CD4-positive, alpha-beta T cell treated with Interleukin-12 subunit alpha and Interleukin-12 subunit beta, for 1 hour (primary cell): ENCODE results near the gene H1-8.
"Not testable (repeated sequence)": the region's sequence is repeated elsewhere in the genome, so short reads cannot be mapped to it uniquely, and the experiment has no call there.

Experiments used
- DNase-seq: peaks from one replicate; pipeline ENCODE4 v3.0.0-alpha.2; 2020

The H1-8 gene

DNA sequence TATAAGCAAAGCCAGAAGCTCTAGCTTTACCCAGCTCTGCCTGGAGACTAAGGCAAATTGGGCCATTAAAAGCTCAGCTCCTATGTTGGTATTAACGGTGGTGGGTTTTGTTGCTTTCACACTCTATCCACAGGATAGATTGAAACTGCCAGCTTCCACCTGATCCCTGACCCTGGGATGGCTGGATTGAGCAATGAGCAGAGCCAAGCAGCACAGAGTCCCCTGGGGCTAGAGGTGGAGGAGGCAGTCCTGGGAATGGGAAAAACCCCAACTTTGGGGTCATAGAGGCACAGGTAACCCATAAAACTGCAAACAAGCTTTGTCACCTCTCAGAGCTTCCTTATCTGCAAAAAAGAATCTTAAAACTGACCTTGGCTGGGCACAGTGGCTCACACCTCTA is 7.9 kb upstream of the H1-8 start:
- no peak for DNase-seq

DNA sequence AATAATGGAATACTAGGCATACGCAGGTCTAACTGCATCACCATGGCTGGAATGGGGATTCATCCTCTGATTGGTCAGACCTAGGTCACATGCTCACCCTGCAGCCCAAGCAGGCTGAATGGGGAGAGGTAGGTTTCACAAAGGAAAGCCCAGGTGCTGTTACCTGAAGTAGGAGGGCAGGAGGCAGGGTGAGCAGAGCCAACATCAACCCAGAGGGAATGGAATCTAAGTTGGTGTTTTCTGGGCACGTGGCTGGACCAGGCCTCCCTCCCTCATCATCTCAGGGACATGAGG is 6.7 kb upstream of the H1-8 start:
- no peak for DNase-seq

DNA sequence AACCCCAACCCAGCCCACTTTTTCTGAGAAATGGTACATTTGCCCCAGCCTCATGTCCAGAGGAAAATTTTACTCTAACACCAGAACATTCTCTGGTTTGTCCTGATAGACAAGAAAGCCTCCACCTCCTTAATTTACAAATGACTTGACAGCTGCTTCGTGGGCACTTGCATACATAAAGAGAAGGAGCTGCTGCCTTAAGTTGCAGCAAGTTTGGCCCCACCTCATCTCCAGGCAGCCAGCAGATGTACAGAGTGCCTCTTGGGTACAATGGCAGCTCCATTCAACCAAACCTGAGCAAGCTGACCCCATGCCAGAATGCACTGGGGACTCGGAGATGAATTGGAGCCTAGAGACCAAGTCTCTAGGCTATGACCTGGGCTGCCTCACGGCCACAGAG is 6.2 kb upstream of the H1-8 start:
- DNase-seq, result no peak

DNA sequence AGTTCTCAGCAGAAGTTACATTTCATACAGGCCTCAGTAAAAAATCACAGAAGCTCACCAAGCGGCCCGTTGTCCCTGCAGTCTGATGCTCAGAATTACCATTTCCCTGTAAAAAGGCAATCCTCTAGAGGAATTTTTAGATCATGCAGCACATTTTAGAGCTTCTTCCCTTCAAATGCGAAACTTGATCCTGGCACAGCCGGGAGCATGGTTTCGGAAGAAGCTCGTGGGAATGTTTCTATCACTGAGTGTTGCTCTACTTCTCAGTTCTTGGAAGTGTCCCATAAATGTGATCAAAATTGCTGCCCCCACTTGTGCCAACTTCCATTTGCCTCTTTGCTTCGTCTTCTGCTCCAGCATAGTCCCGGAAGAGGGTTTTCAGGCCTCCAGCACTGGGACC is 3.8 kb upstream of the H1-8 start:
- DNase-seq, result no peak

DNA sequence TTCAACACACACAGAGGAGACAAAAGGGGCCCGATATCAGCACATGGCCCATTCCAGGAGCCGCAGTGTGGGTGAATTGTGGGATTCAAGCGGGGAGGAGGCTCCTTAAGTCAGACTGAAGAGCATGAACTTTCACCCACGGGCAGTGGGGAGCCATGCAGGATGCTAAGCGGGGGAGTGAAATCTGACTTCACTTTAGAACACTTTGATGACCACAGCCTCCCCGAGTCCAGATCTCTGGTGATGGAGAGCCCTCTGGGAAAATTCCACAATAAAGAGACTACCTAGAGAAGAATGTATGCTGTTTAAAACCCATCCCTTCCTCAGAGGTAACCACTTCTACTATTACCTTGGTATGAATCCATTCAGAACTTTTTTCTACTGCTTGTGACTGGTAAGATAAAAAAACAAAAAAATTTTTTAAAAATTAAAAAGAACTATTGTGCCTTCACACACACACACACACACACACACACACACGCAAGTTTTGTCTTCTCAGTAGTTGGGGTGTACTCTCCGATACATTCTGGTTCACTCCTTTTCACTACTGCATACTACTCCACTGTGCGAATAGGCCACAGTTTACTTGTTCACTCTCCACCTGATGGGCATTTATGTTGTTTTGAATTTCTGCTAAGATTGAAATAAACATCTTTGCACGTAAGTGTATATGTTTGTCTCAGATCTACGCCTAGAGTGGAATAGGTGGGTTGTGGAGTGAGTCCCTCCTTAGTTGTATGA is 2.0 kb upstream of the H1-8 start:
- DNase-seq, result no peak

DNA sequence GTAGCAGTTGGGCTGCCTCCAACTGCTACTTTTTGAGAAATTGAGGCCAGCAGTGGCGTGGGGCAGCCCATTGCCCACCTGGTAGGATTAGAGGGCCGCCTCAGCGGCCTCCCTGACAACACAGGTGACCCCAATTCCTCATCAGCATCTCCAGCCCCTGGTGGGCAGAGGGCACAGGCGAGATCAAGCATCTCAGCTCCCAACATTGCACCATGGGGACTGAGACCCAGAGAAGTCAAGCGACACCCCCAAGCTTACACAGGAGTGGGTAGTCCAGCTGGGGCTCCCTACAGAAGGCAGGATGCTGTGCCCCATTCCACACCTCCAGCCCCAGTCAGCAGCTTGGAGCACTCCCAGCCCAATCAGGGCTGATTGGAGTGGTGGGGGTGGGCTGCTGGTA is 228 bp upstream of the H1-8 start:
- no peak for DNase-seq

DNA sequence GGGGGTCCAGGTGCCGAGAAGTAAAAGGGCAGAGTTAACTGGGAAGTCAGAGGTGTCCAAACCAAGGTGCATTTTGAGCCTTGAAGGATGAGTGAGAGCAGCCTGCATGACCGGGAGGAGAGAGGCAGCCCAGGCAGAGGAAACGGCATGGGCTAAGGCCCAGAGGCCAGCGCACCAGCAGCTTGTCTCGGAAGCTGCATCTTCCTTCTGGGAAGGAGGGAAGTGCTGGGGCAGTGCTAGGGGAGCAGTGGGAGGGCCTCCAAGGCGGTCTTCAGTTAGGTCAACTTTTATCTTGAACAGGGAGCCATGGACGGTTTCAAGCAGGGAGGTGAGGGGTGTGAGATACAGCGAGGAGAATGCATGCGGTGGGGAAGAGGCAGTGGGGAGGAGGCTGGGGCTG is 1.0 kb downstream of the H1-8 start:
- no peak for DNase-seq

DNA sequence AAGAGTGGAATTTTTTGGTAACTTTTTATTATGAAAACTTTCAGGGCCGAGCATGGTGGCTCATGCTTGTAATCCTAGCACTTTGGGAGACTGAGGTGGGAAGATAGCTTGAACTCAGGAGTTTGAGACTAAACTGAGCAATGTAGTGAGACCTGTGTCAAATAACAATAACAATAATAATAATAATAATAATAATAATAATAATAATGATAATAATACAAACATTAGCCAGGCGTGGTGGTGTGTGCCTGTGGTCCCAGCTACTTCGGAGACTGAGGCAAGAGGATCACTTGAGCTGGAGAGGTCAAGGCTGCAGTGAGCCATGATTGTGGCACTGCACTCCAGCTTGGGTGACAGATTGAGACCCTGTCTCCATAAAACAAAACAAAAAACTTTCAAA is 3.0 kb downstream of the H1-8 start:
- not testable (repeated sequence) for DNase-seq

DNA sequence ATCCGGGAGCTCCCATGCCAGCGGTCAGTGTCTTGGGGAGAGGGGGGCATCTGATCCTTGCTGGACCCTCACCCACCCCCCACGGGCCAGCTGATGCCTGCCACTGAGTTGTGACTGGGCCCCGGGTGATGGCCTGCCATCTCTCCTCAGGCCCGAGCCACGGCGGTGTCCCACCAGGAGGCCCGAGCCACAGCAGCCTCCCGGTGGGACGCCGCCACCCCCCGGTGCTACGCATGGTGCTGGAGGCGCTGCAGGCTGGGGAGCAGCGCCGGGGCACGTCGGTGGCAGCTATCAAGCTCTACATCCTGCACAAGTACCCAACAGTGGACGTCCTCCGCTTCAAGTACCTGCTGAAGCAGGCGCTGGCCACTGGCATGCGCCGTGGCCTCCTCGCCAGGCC is 4.3 kb downstream of the H1-8 start:
- no peak for DNase-seq

DNA sequence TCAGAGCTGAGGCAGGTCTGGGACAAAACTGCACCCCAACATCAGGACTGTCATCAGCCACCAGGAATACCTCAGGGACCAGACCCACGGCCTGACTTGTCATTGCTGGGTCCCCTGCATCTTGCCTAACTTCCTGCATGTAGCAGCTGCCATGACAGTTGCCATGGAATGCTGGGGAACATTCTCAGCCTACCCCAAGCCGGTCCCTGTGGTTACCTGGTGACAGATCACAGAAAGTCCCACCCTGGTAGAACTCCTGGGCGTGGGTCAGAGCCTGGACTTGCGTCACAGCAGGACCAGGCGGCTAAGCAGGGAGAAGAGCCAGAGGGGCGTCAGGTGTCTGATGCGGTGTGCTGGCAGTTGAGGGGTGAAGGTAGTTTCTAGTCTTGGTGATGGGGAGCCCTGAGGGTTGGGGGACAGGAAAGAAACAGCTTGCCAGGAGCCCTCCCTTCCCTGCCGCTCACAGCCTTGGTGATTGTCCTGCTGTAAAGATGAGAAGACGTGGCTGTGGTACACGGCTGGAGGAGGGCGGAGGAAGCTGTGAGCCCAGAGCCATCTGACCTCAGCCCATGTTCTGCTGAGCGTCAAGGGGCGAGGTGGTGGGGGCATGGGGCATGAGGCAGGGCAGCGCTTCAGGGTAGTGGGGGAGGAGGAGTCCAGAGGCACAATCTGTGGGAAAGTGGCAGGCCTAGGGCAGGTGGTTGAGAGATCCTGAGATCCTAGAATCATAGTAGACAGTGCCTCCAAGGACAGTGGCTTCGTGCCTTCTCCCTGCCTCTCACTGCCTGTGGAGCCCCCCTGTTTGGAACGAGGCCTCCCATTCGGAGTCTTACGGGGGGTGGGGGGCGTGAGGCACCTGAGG is 5.4 kb downstream of the H1-8 start:
- DNase-seq, result no peak

DNA sequence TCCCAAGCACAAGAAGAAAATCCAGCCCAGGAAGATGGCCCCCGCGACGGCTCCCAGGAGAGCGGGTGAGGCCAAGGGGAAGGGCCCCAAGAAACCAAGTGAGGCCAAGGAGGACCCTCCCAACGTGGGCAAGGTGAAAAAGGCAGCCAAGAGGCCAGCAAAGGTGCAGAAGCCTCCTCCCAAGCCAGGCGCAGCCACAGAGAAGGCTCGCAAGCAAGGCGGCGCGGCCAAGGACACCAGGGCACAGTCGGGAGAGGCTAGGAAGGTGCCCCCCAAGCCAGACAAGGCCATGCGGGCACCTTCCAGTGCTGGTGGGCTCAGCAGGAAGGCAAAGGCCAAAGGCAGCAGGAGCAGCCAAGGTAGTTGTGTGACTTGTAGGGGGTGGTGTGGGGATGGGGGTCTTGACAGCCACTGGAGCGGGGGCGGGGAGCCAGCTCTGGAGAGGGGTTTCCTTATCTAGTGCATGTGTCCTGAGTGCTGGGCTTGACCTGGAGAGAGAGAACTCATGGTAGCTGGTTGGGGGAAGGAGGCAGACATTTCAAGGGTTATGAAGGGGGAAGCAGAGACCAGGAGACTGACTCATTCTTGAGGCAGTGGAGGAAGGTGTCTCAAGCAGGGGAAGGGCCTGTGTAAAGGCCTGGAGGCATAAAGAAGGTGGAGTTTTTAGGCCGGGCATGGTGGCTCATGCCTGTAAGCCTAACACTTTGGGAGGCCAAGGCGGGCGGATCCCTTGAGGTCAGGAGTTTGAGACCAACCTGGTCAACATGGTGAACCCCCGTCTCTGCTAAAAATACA is 6.2 kb downstream of the H1-8 start:
- no peak for DNase-seq

DNA sequence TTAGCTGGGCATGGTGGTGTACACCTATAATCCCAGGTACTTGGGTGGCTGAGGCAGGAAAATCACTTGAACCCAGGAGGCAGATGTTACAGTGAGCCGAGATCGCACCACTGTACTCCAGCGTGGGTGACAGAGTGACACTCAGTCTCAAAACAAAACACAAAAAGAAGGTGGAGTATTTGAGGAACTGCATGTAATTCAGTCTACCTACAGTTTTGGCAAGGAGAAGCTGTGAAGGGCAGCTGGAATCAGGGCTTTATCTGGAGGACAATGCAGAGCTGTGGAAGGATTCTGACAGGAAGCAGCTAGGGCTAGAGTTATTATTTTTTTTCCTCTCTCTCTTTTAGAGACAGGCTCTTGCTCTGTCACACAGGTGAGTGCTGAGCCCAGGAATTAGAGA is 6.8 kb downstream of the H1-8 start:
- DNase-seq, result no peak

DNA sequence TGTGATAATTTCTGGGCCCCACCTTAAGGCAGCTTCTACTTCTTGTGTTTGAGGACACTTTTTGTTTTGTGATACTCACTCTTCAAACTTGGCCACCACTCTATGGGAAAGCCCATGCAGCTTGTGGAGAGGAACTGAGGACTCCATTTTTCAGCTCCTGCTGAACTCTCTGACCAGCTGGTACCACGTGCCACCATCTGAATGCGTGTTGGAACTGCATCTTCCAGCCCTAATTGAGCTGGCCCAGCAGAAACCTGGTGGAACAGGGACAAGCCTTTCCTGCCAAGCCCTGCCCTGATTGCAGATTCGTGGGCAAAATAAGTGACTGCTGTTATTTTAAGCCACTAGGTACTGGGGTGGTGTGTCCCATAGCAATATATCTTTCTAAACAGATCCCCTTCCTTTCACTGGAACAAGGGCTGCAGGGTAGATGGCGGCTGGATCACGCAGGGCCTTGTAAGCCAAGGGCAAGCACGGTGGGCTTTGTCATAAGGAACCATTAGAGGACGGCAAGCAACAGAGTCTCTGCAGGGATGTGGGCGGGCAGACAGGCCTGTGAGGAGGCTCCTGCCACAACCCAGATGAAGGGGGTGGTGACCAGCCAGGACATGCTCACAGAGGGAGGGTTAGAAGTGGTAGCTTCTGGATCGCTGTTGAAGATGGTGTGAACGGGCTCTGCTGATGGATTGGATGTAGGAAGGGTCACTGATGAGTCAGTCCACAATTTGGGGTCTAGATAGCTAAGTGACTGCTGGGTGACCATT is 9.5 kb downstream of the H1-8 start:
- DNase-seq, result no peak

DNA sequence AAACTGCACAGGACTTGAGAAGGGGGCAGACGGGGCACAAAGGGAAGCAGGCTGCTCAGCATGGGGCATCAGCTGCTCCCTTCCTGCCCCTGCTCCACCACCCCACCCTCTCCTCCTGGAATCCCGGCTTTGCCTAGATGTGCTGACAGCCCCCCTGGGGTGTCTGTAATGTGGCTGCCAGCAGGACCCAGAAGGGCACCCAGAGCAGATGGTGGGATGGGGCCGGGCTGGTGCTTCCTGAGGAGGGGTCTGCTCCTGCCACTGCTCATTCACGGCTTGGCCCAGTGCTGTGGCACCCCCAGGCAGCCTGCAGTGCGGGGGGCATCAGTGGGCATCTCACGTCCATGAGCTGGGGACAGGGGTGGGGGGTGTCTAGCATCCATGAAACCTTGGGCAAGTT is 10.2 kb downstream of the H1-8 start:
- DNase-seq, result no peak

DNA sequence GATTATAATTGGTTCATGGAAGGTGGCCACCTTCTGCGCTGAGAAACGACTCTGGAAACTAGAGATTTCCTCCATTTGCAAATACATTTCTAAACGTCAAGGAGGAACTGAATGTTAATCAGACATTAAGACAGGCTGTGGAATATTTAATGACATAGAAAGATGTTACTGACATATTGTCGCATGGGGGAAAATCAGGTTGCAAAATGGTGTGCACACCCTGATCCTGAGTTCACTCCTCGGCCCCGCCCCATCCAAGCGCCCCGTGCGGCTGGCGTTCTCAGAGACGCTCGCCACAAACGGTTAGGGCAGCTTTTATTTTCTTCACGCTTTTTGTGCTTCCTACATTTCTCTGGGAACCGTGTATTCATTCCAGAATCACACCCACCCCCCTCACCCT is 10.7 kb downstream of the H1-8 start:
- no peak for DNase-seq

DNA sequence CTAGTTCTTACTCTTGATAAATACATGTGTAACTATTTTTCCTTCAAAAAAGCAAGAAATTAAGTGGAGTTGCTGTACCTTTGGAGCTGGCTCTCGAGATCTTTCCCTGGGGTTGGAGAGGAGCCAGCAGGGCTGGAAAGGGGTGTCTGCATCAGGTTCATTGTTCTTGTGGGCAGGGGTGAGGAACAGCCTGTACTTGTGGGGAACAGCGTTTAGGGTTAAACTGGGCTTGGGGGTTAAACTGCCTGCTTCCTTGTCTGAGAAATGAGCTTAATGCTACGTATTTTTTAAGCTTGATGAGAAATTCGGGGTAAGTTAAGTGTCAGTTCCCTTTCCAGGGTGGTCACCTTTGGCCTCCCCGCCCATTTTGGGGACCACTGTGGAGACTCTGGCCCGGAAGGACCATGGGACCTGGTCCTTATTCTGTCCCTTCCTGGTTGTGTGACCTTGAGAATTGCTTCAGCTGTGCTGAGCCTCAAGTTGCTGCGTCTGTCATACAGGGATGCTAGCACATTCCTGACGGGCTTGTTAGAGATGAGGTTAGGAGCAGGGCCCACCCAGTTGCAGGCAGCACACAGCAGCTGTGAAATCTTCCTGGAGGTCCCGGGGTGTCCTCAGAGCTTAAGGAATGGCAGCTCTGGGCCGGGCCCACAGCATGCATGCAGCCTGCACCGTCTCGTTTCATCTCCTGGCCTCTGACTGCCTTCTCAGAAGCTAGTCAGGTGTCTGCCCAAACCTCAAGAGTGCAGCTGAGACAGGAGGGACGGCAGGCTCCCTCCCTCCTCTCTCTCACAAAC is 11.6 kb downstream of the H1-8 start:
- DNase-seq, result no peak

DNA sequence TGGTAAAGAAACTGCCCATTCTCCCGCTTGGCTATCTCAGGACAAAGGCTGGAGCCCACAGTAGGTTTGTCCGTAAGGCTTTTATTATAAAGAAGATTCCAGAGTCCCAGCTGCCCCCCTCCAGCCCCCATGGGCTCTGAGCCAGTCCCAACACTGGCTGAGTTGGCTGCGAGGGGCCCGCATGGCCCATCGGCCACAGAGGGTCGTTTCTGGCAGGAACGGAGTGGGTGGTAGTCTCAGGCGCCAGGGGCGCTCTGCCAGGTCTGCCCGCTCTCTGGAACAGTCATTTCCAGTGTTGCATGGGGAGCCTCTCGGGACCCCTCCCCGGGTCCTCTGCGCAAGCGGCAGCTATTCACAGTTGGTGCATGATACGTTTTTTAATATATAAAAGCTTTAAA is 12.2 kb downstream of the H1-8 start:
- DNase-seq, result no peak

DNA sequence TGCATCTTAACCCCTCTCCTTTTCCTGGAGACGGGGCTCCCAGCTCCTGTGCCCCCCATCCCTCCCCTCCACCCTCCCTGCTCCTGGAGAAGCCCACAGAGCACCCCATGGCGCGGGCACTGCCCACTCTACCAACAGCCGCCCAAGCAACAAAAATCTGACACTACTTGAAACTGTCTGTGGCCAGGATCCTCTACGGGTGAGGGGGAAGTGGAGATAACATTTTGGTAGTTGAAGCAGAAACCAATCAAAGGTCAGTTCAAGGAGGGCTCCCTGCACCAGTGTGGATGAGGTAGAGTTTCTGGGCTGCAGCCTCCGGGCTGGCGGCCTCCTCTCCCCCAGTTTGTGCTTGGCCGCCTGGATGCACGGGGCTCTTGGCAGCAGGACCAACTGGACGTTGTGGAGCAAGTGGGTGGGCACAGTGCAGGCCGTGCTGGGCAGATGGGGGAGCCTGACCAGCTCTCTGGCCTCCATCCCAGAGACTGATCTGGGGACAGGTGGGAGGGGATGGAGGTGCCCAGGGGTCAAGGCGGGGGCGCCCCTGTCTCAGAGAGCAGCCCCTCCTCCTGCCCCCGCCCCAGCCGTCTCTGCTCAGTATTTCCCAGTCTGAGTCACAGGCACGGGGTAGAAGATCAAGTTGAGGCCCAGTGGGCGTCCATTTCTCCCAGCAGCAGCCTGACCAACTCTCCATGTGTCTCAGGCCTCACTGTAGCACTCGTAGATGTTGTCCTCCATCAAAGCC is 12.8 kb downstream of the H1-8 start:
- no peak for DNase-seq

DNA sequence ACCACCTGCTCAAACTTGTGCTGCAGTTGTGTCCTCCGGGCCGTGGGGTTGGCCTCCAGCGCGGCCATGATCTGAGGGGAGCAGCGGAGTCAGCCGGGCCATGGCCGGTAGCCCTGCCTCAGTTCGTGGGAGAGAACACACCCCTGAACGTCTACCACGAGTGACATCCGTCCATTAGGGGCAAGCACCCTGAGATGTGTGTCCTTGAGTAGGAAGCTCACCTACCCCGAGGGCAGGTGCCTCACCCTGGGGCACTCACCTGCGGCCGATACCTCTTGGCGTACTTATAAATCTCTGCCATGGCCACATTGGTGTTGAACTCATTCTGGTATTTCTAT is 13.4 kb downstream of the H1-8 start:
- DNase-seq, result no peak

DNA sequence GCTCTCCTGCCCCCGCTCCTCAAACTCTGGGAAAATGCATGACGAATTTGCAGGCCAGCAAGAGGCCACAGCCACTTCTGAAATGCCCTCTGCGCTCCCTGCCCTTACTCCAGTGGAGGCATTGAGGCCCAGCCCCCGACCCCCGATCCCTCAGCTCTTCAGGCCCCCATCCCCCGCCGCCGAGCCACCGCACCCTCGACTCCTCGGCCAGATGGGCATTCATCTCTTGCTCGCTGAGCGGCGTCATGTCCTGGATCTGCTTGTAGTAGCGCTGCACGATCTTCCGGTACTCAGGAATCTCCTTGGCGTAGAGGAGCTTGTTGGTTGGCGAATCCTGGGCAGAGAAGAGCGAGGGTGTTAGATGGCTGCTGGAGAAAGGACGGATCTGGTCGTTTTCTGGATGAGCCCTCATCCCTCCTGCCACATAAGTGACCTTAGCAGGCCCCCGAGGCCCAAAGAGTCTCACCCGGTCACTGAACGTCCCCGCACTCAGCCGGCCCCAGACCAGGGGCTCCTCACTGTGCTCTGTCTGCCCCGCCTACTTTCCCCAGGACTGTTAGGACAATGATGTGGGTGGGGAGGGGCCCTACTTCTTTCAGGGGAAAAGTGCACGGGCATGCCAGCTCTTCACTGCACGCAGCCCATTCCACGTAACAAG is 14.0 kb downstream of the H1-8 start:
- DNase-seq, result no peak

DNA sequence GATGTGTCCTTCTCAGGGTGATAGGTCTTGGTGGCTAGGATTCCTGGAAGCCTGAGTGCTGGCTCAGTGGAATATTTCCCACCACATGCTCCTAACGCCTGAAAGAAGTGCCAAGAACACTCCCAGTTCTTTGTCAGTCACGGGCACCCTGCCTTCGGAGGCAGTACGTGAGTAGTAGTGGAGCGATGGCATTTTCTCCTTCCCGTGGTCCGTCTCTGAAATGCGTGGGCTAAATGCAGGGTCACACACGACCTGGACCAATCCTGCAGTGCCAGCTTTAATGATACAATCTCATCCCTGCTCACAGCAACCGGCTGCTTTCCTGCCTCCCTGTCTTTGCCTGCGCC is 14.5 kb downstream of the H1-8 start:
- DNase-seq, result no peak
